Posterior cingulate gyrus (tissue), 11 donors: ENCODE data around the gene UBL4B.
A peak's percentile ranks its signal among the peaks of the same experiment; 100 is the strongest.

Experiments
- DNase-seq, 10 donors: peaks; one replicate each; pipeline versions ENCODE4 v3.0.0 to v3.0.0-alpha.2; 2020 to 2021; ENCODE audit warnings: mixed read lengths in 3 of 10
- intact Hi-C: fragments of 100-400 bp; cut with DNase I; formaldehyde crosslinking; loops from one replicate; pipeline ENCODE4 v1.15.1; 2023

Gene UBL4B

GRCh38 chr1:110084227-110085078, 27.8 kb upstream of the UBL4B start:
- DNase-seq = peak in 2 of 10 donors; percentile 66 to 82
- intact Hi-C loops = no loop called here

DNA sequence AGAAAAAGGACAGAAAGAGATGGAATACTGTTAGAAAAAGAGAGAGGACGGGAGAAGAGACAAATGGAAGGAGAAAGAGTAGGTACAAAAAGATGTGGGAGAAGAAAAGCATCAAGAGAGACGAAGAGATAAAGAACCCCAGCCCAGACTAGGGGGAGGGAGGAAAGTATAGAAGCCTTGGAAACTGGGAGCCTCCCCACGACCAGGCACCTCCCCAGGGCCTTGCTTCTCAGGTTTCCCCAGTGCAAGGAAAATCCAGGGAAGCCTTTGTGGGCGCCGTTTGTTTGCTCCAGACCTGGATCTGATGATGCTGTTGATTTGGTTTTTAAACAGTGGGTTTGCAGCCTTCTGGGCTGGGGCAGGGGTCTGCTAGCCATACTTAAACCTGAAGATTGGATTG, 26.6 kb upstream of the UBL4B start:
- intact Hi-C loops = no loop called here
- peak in 2 of 10 donors; percentile 8 to 46 for DNase-seq

- intact Hi-C loops = no loop called here
- DNase-seq = no peak
These were observed 25.3 kb upstream of the UBL4B start for GRCh38 chr1:110086961-110087360.

DNA sequence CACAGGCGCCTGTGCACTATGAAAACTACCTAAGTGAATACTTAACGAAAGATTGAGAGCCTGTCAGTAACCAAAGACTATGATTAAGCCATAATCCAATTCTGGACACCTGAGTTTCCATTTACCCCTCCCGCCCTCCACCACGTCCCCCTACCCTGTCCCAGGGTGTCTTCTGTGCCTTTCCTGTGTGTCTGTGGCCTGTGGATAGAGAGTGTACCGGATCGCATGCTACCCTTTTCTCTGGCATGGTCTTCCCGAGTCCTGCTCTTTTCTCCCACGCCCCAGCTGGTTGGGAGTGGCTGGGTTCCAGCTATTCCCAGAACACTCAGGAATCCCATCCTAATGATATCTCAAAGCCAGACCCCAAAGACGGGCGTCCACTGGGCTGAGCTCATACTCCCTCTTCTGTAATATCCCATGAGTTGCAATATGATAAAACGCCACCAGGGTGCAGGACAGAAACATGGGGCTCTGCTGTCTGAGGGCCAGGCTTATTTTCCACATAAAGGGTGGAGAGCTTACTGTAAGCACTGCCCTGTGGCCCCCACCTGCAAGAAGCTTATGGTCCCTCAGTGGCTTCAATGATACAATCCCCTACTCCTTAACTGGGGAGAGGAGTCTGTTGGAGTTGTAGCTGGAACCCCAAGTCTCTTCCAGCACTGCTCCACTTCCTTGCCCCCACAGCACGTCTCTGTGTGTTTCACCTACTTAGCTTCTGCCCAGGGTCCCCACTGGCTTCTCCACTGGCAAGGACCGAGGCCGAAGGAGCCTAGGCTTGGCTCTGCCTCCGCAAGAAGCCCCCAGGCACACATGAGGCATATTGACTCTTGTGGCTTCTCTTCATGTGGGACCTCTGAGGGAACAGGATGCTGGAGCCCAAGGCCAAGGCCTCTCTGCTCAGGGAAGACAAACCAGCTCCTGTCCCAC, 24.2 kb upstream of the UBL4B start:
- intact Hi-C loops = no loop called here
- peak in 5 of 10 donors; percentile 24 to 86 (median 47) for DNase-seq

GRCh38 chr1:110088739-110089316, 23.4 kb upstream of the UBL4B start:
- intact Hi-C loops = no loop called here
- DNase-seq = peak in 1 of 10 donors; percentile 62

DNA sequence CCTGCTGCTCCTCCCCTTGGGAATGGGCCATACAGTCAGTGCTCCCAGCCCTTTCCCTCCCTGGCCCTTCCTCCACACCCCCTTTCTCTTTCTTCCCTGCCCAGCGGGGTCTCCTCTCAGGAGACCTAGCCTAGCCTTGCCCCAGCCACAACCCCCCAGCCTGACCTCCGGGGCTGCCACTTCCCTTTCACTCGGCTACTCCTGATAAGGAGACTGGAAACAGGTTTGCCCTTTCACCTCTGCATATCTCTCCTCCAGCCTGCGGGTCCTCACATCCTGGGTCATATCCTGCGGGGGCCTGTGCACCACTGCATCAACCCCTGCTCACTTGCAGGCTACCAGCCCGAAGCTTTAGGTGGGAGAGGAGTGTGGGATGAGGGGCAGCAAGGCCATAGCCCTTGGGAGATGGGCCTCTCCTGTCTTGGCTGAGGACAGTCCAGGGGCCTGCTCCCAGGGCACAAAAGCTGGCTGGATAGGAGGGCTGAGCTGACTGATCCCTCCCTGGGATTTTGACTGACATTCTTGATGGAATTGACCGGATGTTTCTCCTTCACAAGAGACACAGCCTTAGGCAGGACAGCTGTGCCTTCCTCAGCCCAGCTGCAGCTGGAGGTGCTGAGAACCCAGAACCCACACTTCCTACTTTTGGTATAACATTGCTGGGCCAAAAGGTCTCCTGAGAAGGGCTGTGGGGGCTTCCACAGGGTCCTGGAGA, 22.5 kb upstream of the UBL4B start:
- intact Hi-C loops = no loop called here
- DNase-seq = peak in 1 of 10 donors; percentile 64

GRCh38 chr1:110091381-110091780, 20.9 kb upstream of the UBL4B start:
- intact Hi-C loops = no loop called here

GRCh38 chr1:110091791-110092190, 20.5 kb upstream of the UBL4B start:
- no peak for DNase-seq
- intact Hi-C loops = no loop called here

More at GRCh38 chr1:110091381-110091780, 20.9 kb upstream of the UBL4B start:
- DNase-seq = peak in 1 of 10 donors; percentile 7

GRCh38 chr1:110092991-110093390, 19.3 kb upstream of the UBL4B start:
- intact Hi-C loops = no loop called here
- DNase-seq = peak in 1 of 10 donors; percentile 49

GRCh38 chr1:110094931-110095654, 17.1 kb upstream of the UBL4B start:
- intact Hi-C loops = no loop called here
- peak in 1 of 10 donors; percentile 38 for DNase-seq

DNA sequence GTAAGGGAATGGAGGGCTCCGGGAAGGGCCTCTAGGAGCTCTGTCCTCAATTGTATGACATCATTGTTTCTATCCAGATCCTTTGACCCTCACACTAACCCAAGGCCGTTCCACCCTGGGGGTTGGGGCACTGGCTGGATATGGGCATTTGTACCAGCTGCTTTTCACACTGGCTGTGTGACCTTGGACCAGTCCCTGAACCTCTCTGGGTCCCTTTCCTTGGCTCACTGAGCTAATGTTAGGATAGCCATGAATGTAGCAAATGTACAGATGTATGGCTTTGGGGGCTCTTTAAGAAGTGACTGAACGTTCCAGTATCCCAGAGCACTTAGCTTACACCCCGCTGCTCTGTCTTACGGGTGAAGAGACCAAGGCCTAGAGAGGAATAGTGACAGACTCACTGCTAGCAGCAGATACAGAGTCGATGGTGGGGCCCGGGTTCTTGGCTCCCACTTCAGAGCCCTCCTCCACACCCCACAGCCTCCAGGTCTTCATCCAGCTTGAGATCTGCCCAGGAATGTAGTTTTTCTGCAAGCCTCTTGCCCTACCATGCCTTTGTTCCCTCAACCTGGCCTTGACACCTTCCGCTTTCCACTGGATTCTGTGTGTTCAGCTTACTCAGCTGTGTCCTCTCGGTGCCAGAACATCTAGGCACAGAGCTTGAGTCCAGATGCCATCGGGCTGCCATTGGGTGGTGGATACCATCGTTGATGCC, 14.6 kb upstream of the UBL4B start:
- intact Hi-C loops = no loop called here
- DNase-seq = peak in 2 of 10 donors; percentile 12 to 26

- intact Hi-C loops = no loop called here
- peak in 3 of 10 donors; percentile 45 to 77 (median 50) for DNase-seq
These were observed 13.8 kb upstream of the UBL4B start for GRCh38 chr1:110098222-110099026.

- DNase-seq = peak in 1 of 10 donors; percentile 12
These were observed 11.9 kb upstream of the UBL4B start for GRCh38 chr1:110100335-110100734.

DNA sequence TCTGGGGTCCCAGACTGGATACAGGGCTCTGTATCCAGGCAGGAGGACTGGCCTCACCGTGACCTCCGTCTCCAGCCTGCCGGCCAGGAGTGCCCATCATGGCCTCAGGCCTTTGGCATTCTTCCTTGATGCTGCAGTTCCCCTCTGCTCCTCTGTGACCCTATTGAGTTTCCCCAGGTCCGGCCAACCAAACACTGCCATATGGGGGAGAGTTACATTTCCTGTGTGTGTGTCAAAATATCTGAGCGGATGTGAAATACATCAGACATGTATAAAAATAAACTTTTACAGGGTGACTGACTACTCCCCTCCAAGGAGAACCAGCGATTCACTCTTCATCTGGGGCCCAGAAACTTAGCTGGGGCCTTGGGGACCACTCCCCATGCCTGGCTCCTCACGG, 10.2 kb upstream of the UBL4B start:
- DNase-seq = peak in 1 of 10 donors; percentile 69
- intact Hi-C loops = no loop called here

More at GRCh38 chr1:110100335-110100734, 11.9 kb upstream of the UBL4B start:
- intact Hi-C loops = no loop called here

DNA sequence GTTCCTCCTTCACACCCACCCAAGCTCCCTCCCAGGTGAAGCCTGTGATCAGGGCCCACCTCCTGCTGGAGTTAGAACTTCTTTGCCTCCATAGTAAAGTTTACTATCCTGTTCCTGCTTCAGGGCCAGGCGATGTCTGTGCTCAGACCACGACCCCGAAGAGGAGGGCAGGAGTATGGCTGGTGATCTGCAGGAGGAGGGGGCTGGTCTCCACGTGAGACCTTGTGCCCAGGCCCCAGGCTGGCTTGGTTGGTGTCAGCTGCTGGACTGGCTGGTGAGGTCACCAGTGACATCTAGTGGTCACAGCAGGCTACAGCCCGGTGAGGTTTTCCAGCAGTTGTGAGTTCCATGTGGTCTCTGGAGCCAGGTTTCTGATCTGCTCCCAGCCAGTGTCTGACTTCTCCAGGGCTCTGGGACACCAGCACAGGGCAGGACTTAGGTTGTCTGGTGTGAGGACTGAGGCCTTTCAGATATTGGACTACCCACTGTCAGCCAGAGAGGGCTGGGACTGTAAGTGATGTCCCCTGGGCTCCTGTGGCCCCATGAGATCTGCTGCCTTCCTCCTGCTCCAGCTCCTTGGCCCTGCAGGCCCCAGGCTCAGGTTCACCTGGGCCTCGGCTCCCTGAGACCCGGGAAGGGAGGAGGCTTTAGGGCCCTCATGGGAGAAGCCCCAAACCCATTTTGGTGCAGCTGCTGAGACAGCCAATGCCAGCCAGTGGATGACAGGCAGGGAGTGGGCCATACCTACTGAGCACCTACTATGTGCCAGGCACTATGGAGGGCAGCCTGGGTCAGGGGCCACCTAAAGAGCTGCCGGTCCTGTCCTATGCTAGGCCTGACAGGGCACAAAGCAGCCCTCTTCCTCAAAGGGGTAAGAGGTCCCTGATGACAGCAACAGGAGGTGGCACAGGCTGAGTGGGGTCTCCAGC, 6.0 kb upstream of the UBL4B start:
- intact Hi-C loops = loop anchor here (1.0 kb wide), 1 partner anchor 53 kb away; no protein-coding TSS in a partner anchor
- DNase-seq = peak; percentile 27 to 95 (median 68)

- peak in 1 of 10 donors; percentile 22 for DNase-seq
- intact Hi-C loops = no loop called here
These were observed 4.3 kb upstream of the UBL4B start for GRCh38 chr1:110107867-110108469.
